SH-SY5Y (cell line): Measurements from ENCODE around the gene GALNT15.

Experiments
- GATA2 ChIP-seq: IDR thresholded peaks from 2 replicates; pipeline ENCODE4 v1.6.1; 2011; ENCODE audit warnings: mild to moderate bottlenecking, low read depth, low read length
- GATA3 ChIP-seq: IDR thresholded peaks from 2 replicates; pipeline ENCODE4 v1.6.1; 2011; ENCODE audit warnings: low read depth, mild to moderate bottlenecking, low read length, moderate library complexity

- no peak for TF ChIP-seq GATA2
- TF ChIP-seq GATA3, result no peak
Observed at GRCh38 chr3:16249886-16250285, 75.4 kb downstream of the GALNT15 start.
